HG03442 (cell line): ENCODE data around the gene HSD17B13.
"Not testable (repeated sequence)": the region's sequence is repeated elsewhere in the genome, so short reads cannot be mapped to it uniquely, and the experiment has no call there.

Experiments used
- ATAC-seq: cut with Tn5 transposase; IDR thresholded peaks from one replicate; pipeline ENCODE4 v1.9.1; 2021; ENCODE audit warnings: mild to moderate bottlenecking, moderate library complexity; ENCODE audit not compliant: unreplicated experiment

Gene HSD17B13

GRCh38 chr4:87322754-87323153, at the start of gene HSD17B13:
HSD17B13 (minus strand) TSS chr4:87322882; CDS start chr4:87322841, 41 bp downstream.
- ATAC-seq: no peak

DNA sequence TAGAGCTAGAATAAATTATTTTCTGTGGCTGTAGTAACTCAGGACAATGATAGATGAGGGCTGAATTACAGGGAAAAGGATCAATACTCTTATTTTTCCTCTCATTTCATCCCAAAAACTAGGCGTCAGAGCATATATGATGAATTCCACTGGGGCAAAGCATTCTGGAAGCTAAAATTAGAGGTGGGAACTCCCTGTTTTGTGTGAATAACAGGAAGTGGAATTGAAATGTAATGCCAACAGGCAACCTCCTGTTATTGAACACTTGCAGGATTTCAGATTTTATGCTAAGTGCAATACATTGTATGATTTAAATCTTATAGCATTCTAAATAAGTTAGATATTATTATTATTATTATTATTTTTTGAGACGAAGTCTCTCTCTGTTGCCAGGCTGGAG, 47.4 kb upstream of the HSD17B13 start:
- no peak for ATAC-seq

- ATAC-seq: no peak
Observed at GRCh38 chr4:87366521-87367162, 44.0 kb upstream of the HSD17B13 start.

DNA sequence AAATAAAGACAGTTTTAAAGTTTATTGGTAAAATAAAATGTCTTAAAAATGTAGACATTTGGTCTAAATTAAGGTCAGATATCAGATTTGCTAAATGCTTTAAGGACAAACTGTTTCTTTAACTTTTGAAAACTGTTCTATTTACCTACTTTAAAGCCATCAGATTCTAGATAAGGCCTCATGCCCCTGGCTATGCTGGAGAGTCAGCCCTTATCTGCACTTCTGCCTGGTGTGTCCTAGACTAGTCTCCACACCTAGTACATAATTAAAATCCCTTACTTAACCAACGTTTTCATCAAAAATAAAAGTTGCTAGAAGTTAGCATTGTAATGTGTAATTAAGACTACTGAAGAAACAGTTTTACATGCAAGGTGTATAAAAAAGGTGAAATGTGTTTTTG, 42.7 kb upstream of the HSD17B13 start:
- ATAC-seq: no peak

GRCh38 chr4:87363552-87363951, 40.9 kb upstream of the HSD17B13 start:
- no peak for ATAC-seq

GRCh38 chr4:87360338-87360935, 37.8 kb upstream of the HSD17B13 start:
- no peak for ATAC-seq

- no peak for ATAC-seq
Observed at GRCh38 chr4:87359258-87359657, 36.6 kb upstream of the HSD17B13 start.

DNA sequence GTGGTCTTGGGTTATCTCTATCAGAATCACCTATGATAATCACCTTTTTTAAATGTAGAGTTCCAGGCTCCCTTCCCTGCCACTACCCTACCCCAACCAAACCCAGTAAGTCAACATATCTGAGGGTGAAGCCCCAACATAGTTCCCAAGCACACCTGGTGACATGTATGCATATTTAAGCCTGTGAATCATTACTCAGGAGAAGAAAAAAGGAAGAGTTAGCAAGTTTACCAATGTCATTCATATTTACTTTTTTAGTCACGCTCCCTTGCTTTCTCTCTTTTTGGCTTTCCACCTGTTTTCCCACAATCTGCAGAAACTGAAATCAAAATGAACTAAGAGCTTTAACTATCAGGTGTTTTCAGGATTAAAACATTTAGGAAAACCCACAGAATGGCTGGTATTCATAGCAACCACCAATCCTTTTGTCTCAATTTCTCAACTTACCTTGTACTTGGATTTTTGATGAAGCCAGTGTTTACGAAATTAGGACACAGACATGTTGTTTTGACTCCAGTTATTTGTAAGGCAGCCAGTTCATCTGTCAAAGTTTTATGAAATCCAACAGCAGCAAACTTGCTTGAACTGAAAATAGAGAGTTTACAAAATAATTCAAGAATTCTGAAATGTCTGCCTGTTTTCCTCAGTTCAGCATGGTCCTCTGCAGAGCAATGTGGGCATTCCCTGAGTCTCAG, 34.3 kb upstream of the HSD17B13 start:
- no peak for ATAC-seq

- ATAC-seq: no peak
Observed at GRCh38 chr4:87354168-87355102, 31.8 kb upstream of the HSD17B13 start.

DNA sequence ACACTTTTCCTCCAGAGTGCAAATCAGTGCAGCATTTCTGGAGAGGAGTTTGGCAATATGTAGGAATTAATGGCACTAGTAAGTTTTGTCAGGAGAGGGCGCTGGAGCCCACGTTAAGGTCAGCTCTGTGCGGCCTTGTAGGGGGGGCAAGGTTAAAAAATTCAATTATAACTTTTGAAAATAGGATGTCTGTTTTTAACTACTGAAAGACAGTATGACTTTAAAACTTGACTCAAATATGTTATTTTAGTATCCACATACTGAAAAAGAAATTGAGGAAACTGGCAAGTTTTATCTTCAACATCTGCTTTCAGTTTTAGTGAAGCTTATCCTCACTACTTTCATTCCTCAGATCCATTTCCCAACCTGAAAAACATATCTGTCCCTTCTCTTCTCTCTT, 30.9 kb upstream of the HSD17B13 start:
- ATAC-seq: peak; percentile 92

DNA sequence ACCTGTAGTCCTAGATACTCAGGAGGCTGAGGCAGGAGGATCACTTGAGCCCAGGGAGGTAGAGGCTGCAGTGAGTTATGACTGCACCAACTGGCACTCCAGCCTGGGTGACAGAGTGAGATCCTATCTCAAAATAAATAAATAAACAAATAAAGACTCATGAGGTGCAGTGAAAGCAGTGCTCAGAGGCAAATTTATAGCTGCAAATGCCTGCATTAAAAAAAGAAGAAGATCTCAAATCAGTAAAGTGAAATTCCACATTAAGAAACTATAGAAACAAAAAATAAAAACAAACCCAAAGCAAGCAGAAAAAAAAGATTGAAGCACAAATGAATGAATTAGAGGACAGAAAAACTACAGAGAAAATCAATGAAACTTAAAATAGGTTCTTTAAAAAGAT, 22.5 kb upstream of the HSD17B13 start:
- no peak for ATAC-seq

DNA sequence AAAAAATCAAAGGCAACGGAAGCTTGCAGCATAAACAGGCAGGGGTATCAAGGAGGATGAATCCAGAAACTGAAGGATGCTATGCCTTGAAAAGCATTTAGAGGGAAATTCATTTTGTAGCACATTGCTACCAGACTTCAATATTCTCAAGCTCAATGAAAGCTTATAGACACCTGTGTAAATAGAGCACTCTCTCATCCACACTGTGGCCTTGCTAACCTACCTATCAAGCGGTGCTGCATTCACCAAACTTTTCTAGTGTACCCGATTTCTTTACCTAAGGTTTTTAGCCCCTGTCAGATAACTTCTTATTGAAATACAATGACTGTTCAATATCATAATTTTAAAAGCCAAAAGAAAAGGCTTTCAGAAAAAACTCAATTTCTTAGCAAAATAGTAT, 20.2 kb upstream of the HSD17B13 start:
- no peak for ATAC-seq

- ATAC-seq: not testable (repeated sequence)
Observed at GRCh38 chr4:87341954-87342635, 19.4 kb upstream of the HSD17B13 start.

GRCh38 chr4:87339440-87339839, 16.8 kb upstream of the HSD17B13 start:
- ATAC-seq: no peak

DNA sequence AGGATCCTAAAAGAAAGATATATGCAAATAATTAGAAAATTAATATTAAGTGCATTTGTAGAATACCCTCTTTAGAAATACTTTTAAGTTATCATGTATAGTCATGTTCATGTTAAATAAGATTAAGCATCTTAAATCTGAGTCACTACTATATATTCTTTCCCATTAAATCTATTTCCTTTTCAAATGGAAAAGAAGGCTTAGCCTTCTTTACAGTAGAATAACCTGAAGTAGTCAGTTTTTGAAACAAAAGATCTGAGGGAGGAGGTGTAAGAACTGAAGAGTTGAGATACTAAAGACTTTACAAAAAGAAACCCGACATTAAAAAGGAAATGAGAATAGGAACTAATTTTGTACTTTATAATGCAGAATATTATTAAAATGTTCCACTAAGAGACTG, 14.7 kb upstream of the HSD17B13 start:
- ATAC-seq: no peak

DNA sequence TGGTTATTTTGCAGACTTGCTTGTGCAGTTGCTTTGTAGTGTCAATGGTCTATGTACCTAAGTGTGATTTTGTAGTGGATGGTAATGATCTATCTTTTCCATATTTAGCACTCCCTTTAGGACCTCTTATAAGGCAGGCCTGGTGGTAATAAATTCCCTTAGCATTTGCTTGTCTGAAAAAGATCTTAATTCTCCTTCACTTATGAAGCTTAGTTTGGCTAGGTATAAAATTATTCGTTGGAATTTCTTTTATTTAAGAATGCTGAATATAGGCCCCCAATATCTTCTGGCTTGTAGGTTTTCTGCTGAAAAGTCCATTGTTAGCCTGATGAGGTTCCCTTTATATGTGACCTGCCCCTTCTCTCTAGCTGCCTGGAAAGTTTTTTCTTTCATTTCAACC, 10.6 kb upstream of the HSD17B13 start:
- no peak for ATAC-seq

GRCh38 chr4:87330761-87331160, 8.1 kb upstream of the HSD17B13 start:
- no peak for ATAC-seq

- no peak for ATAC-seq
Observed at GRCh38 chr4:87327136-87327535, 4.5 kb upstream of the HSD17B13 start.

DNA sequence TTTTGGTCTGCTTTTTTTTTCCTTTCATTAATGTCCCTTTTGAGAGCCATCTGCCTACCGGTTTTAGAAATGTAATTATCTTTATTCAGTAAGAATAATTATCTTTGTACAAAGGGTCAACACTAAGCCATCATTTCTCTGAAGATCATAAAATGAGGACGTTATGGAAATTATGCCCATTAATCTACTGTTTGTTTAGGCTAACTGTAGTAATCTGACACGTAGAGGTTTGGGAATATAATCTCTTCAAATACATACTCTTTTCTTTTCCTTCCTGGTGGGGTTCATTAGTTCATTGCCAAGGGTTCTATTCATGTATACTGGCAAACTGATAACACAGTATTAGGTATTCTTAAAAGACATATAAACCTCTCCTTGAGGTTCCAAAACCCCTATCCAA, 3.8 kb upstream of the HSD17B13 start:
- ATAC-seq: no peak

GRCh38 chr4:87321888-87322287, 794 bp downstream of the HSD17B13 start:
- ATAC-seq: no peak

DNA sequence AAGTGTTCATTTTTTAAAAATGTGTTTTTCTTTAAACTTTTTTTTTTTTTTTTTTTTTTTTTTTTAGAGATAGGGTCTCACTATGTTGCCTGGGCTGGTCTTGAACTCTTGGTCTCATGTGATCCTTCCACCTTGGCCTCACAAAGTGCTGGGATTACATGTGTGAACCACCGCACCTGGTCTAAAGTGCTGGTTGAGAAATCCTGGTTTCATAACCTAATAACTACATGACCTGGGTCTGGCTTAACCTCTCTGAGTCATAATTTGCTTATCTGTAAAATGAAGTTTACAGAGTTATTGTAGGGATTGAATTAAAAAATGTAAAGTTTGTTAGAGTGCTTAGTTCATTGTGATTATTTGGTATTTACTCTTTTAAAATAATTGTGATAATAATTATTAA, 5.2 kb downstream of the HSD17B13 start:
- ATAC-seq: no peak
